Measurements from ENCODE around the gene CRISPLD2.

Gene CRISPLD2

DNA sequence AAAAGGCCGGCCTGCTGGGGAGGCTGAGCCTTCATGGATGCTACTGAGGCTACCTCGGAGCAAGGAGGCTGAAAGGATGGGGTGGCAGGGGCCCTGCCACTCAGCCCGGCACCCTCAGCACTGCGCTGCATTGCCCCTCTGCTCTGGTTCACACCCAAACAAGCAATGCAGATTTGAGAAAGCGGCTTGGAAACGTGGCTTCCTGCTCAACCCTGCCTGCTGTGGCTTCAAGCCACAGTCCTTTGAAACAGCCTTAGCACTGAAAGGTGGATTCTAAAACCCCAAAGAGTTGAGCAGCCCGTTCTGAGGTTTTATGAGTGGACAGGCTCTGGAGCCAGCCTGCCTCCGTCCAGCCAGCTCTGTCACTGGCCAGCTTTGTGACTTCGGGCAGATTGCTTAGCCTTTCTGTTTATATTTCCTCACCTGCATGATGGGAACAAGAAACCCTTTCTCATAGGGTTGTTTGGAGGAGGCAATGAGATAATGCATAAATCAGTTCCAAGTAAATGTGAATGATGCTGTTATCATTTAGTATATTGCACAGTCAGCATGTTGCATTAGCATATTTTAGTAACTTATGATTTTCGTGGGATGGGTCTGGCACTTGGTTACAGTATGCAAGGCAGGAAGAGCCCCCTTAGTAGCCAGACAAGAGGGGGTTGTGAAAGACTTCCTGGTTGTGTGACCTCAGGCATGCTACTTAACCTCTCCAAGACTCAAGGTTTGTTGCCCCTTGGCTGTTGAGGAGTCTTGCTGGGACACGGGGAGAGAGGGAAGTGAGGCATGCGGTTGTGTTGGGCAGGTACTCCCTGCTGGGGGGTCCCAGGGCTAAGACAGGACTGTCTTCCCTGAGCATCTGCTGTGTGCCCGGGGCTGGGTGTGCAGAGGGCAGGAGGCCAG, 23.6 kb downstream of the CRISPLD2 start:
- Histone ChIP-seq H3K36me3 (ENCODE audit: control insufficient read depth, insufficient read depth, low read length, severe bottlenecking) (peaks cover 41% of the 10 kb centered on the region), H3K27me3 (replicated peaks; ENCODE audit: control insufficient read depth, insufficient read depth, low read length) (no peaks in the 10 kb centered on the region), H3K4me3 (ENCODE audit: low read length) (no peak overlapping the region), H3K4me1 (ENCODE audit: control insufficient read depth, insufficient read depth, low read length) (peaks cover 23% of the 10 kb centered on the region), H3K9me3 (ENCODE audit: control insufficient read depth, low read length) (no peaks in the 10 kb centered on the region), H3K9ac (ENCODE audit: low read length) (no peak overlapping the region)
- DNase-seq (ENCODE audit: low read depth): no peak

DNA sequence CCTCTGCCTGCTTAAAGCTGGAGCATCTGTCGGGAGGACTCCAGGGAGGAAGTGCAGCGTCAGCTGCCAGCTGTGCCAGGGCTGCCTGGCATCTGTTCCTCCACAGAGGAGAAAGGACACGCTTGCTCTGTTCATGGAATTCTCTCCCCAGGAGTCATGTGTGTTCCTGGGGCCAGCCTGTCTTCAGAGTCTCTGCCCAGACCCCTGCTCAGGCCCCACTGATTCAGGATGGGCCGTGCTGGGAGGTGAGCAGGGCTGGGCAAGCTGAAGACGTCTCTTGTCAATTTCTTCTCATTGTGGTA, 24.2 kb downstream of the CRISPLD2 start:
- Histone ChIP-seq H3K4me1 (ENCODE audit: control insufficient read depth, insufficient read depth, low read length) (peaks cover 22% of the 10 kb centered on the region), H3K27me3 (replicated peaks; ENCODE audit: control insufficient read depth, insufficient read depth, low read length) (no peaks in the 10 kb centered on the region), H3K4me3 (ENCODE audit: low read length) (no peak overlapping the region), H3K9me3 (ENCODE audit: control insufficient read depth, low read length) (no peaks in the 10 kb centered on the region), H3K9ac (ENCODE audit: low read length) (no peak overlapping the region), H3K36me3 (ENCODE audit: control insufficient read depth, insufficient read depth, low read length, severe bottlenecking) (peaks cover 38% of the 10 kb centered on the region)
- DNase-seq (ENCODE audit: low read depth): no peak

- H3K9me3 ChIP-seq (ENCODE audit: control insufficient read depth, low read length): no peaks in the 10 kb centered on the region
- peaks cover 14% of the 10 kb centered on the region for H3K4me1 ChIP-seq (ENCODE audit: control insufficient read depth, insufficient read depth, low read length)
- no peak for DNase-seq (ENCODE audit: low read depth)
- H3K27me3 ChIP-seq (replicated peaks; ENCODE audit: control insufficient read depth, insufficient read depth, low read length): no peaks in the 10 kb centered on the region
- H3K9ac ChIP-seq (ENCODE audit: low read length): no peak overlapping the region
- H3K36me3 ChIP-seq (ENCODE audit: control insufficient read depth, insufficient read depth, low read length, severe bottlenecking): peaks cover 44% of the 10 kb centered on the region
- H3K4me3 ChIP-seq (ENCODE audit: low read length): no peak overlapping the region
Measured at GRCh38 chr16:84844559-84845495, 25.0 kb downstream of the CRISPLD2 start.

DNA sequence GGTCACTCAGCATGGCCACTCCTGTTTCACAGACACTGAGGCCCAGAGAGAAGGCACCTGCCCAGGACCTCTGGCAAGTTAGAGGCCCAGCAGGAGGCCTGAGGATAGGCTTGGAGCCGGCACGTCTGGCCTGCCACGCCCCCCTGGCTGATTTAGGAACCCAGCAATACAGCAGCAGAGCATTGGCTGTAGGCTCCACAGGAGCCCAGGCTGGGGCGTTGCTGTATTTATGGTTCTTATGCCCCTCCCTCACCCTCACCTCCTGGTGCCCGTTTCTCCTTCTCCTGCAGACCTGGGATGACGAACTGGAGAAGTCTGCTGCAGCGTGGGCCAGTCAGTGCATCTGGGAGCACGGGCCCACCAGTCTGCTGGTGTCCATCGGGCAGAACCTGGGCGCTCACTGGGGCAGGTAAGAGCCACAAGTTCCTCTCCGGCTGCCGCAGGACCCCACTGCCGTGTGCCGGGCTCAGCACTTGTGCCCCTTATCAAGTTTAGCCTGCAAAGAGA, 25.8 kb downstream of the CRISPLD2 start:
- Histone ChIP-seq H3K9ac (ENCODE audit: low read length) (no peak overlapping the region), H3K4me1 (ENCODE audit: control insufficient read depth, insufficient read depth, low read length) (peaks cover 10% of the 10 kb centered on the region), H3K9me3 (ENCODE audit: control insufficient read depth, low read length) (no peaks in the 10 kb centered on the region), H3K4me3 (ENCODE audit: low read length) (no peak overlapping the region), H3K36me3 (ENCODE audit: control insufficient read depth, insufficient read depth, low read length, severe bottlenecking) (peaks cover 43% of the 10 kb centered on the region), H3K27me3 (replicated peaks; ENCODE audit: control insufficient read depth, insufficient read depth, low read length) (no peaks in the 10 kb centered on the region)
- no peak for DNase-seq (ENCODE audit: low read depth)

DNA sequence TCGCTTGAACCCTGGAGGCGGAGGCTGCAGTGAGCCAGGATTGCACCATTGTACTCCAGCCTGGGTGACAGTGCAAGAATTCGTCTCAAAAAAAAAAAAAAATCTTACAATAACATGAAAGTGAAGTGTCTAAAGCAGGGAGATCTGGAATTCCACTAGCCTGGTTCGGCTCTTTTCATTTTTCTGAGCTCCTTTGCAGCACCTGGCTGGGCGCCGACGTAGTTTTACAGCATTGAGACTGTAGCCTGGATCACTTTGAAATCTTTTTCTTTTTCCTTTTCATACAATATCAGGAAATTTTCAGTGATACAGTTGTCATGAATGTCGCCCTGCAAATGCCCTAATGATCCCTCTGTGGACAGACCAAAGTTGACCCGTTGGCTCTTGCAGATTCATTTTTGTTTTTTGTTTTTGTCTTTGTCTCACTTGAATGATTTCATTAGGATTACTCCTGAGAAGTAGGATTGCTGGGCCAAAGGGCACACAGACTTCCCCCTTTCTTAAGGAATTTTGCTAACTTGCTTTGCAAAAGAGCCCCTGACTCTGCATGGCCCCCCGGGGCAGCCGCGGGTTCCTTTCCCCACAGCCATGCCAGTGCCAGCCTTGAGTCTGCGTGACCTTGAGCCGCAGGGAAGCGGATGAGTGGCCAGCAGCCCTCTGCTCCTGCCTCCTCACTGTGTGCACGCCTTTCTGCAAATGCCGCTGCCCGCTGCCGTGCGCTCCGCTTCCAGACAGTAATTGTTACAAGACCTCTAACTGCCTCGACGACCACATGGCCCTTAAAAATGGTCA, 28.0 kb downstream of the CRISPLD2 start:
- Histone ChIP-seq H3K4me1 (ENCODE audit: control insufficient read depth, insufficient read depth, low read length) (peaks cover 15% of the 10 kb centered on the region), H3K27me3 (replicated peaks; ENCODE audit: control insufficient read depth, insufficient read depth, low read length) (no peaks in the 10 kb centered on the region), H3K9me3 (ENCODE audit: control insufficient read depth, low read length) (no peaks in the 10 kb centered on the region), H3K9ac (ENCODE audit: low read length) (no peak overlapping the region), H3K36me3 (ENCODE audit: control insufficient read depth, insufficient read depth, low read length, severe bottlenecking) (peaks cover 54% of the 10 kb centered on the region), H3K4me3 (ENCODE audit: low read length) (no peak overlapping the region)
- DNase-seq (ENCODE audit: low read depth): no peak

DNA sequence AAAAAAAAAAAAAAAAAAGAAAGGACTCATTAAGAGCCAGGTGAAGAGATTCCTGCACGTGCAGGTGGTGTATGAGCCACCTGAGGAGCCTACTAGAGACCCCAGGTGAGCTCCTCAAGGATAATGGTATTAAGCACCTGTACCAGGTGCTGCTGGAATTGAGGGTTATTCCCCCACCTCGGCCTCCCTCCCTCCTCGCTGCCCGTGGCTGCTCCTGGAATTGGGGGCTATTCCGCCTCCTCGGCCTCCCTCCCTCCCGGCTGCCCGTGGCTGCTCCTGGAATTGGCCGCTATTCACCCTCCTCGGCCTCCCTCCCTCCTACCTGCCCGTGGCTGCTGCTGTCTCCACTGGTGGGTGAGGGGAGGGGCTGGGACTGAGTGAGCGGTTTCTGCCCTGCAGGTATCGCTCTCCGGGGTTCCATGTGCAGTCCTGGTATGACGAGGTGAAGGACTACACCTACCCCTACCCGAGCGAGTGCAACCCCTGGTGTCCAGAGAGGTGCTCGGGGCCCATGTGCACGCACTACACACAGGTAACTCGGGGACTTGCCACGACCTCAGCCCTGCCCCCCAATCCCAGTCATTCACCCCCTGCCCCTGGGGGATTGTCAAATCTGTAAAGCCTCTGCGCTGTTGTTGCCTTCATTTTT, 29.3 kb downstream of the CRISPLD2 start:
- no peak overlapping the region for H3K9ac ChIP-seq (ENCODE audit: low read length)
- H3K4me3 ChIP-seq (ENCODE audit: low read length): no peak overlapping the region
- no peaks in the 10 kb centered on the region for H3K27me3 ChIP-seq (replicated peaks; ENCODE audit: control insufficient read depth, insufficient read depth, low read length)
- peaks cover 10% of the 10 kb centered on the region for H3K4me1 ChIP-seq (ENCODE audit: control insufficient read depth, insufficient read depth, low read length)
- H3K9me3 ChIP-seq (ENCODE audit: control insufficient read depth, low read length): no peaks in the 10 kb centered on the region
- no peak for DNase-seq (ENCODE audit: low read depth)
- H3K36me3 ChIP-seq (ENCODE audit: control insufficient read depth, insufficient read depth, low read length, severe bottlenecking): peaks cover 59% of the 10 kb centered on the region

- Histone ChIP-seq H3K4me1 (ENCODE audit: control insufficient read depth, insufficient read depth, low read length) (peaks cover 15% of the 10 kb centered on the region), H3K9ac (ENCODE audit: low read length) (no peak overlapping the region), H3K9me3 (ENCODE audit: control insufficient read depth, low read length) (no peaks in the 10 kb centered on the region), H3K27me3 (replicated peaks; ENCODE audit: control insufficient read depth, insufficient read depth, low read length) (no peaks in the 10 kb centered on the region), H3K4me3 (ENCODE audit: low read length) (no peak overlapping the region), H3K36me3 (ENCODE audit: control insufficient read depth, insufficient read depth, low read length, severe bottlenecking) (peaks cover 56% of the 10 kb centered on the region)
- DNase-seq (ENCODE audit: low read depth): no peak
Measured at GRCh38 chr16:84849751-84850150, 30.0 kb downstream of the CRISPLD2 start.

- Histone ChIP-seq H3K9ac (ENCODE audit: low read length) (no peak overlapping the region), H3K9me3 (ENCODE audit: control insufficient read depth, low read length) (no peaks in the 10 kb centered on the region), H3K36me3 (ENCODE audit: control insufficient read depth, insufficient read depth, low read length, severe bottlenecking) (peaks cover 60% of the 10 kb centered on the region), H3K4me3 (ENCODE audit: low read length) (no peak overlapping the region), H3K4me1 (ENCODE audit: control insufficient read depth, insufficient read depth, low read length) (peaks cover 15% of the 10 kb centered on the region), H3K27me3 (replicated peaks; ENCODE audit: control insufficient read depth, insufficient read depth, low read length) (no peaks in the 10 kb centered on the region)
- DNase-seq (ENCODE audit: low read depth): no peak
Measured at GRCh38 chr16:84850714-84851113, 30.9 kb downstream of the CRISPLD2 start.

DNA sequence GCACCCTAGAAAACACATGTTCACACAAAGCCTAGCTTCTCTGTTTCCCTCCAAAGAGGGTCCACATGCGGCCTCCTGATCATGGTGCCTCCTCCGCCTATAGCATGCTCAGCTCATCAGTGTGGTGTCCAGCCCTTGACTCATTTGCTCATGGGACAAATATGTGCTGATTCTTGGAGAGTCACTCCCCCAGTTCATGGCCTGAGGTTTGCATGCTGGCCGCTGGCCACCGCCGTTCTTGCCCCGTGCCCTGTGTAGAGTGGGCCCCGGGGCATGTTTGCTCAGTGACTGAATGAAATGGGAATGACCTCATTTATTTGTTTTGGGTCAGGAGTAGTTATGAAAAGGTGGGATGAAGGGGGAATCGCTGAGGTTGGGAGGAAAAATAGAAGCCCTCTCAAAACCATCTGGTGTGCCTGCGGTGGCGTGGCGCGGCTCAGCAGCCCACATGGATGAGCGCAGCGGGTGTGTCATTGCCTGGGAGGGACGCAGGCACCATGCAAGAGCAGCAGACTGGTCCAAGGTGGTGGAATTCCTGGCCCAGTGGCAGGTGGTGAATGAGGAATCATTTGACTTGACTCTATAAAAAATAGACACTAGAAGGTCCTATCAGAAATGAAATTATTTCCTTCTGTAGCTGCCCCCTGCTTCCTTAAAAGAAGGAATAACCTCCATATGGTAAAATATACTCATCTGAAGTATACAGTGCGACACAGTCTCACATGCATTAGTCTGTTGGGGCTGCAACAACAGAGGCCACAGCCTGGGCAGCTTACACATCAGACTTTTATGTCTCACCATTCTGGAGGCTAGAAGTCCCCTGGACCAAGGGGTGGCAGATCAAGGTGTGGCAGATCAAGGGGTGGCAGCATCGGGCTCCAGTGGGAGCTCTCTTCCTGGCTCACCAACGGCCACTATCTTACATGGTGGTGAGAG, 31.7 kb downstream of the CRISPLD2 start:
- DNase-seq (ENCODE audit: low read depth): peak; percentile 94
- H3K4me3 ChIP-seq (ENCODE audit: low read length): no peak overlapping the region
- peaks cover 65% of the 10 kb centered on the region for H3K36me3 ChIP-seq (ENCODE audit: control insufficient read depth, insufficient read depth, low read length, severe bottlenecking)
- no peak overlapping the region for H3K9ac ChIP-seq (ENCODE audit: low read length)
- peaks cover 15% of the 10 kb centered on the region for H3K4me1 ChIP-seq (ENCODE audit: control insufficient read depth, insufficient read depth, low read length)
- H3K9me3 ChIP-seq (ENCODE audit: control insufficient read depth, low read length): no peaks in the 10 kb centered on the region
- H3K27me3 ChIP-seq (replicated peaks; ENCODE audit: control insufficient read depth, insufficient read depth, low read length): no peaks in the 10 kb centered on the region

GRCh38 chr16:84853534-84853933, 33.7 kb downstream of the CRISPLD2 start:
- DNase-seq (ENCODE audit: low read depth): no peak
- H3K9ac ChIP-seq (ENCODE audit: low read length): no peak overlapping the region
- H3K27me3 ChIP-seq (replicated peaks; ENCODE audit: control insufficient read depth, insufficient read depth, low read length): no peaks in the 10 kb centered on the region
- no peaks in the 10 kb centered on the region for H3K9me3 ChIP-seq (ENCODE audit: control insufficient read depth, low read length)
- H3K4me3 ChIP-seq (ENCODE audit: low read length): no peak overlapping the region
- peaks cover 9% of the 10 kb centered on the region for H3K4me1 ChIP-seq (ENCODE audit: control insufficient read depth, insufficient read depth, low read length)
- H3K36me3 ChIP-seq (ENCODE audit: control insufficient read depth, insufficient read depth, low read length, severe bottlenecking): peaks cover 71% of the 10 kb centered on the region
